HG03097 (cell line): Measurements from ENCODE around the gene NTN5.
"Not testable (repeated sequence)": the region's sequence is repeated elsewhere in the genome, so short reads cannot be mapped to it uniquely, and the experiment has no call there.

Source experiments
- ATAC-seq: cut with Tn5 transposase; IDR thresholded peaks from one replicate; pipeline ENCODE4 v1.9.1; 2021; ENCODE audit not compliant: unreplicated experiment, low FRiP score

The NTN5 gene

DNA sequence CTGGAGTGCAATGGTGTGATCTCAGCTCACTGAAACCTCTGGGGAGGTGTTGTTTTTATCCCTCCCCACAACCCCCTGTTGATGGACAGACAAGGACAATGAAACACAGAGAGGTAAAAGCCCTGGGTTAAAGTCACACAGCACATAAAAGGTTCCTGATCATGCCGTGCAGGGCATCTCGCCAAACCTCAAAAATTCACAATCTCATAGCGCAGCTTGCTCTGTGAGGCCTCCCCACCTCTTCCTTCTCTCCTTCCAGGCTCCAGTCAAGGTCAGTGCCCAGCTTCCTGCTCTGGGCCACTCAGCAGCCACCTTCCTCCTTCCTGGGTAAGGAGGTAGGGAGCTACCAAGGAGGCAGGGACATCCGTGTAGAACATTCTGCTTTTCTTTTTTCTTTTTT, 25.2 kb upstream of the NTN5 start:
- ATAC-seq, result no peak

- ATAC-seq, result no peak
These were observed 23.7 kb upstream of the NTN5 start for GRCh38 chr19:48696353-48697010.

DNA sequence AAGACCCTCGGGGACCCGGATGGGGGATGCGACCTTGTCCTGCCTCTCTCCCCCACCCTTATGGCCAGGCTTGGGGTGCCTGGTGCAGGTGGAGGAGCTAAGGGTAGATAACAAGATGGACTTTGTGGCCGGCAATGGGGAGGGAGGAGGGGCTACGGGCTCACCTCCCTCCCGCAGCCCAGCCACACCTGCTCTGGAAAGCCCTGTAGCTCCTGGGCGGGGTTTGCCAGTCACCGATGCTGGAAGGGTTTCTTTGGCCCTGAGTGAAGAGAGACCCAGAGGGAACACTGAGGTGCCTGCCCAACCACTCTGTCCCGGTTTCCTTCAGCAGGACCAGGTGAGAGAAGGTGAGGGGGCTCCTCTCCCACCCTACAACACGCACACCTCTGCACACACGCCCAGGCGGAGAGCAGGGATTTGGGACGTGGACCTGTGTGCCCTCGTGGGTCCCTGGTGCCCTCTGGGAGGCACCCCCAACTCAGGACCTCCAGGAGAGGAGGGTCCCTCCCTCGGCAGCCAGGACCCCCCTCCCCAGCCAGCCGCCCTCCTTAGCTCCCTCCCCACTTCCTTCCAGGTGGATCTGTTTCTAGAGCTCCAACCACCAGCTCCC, 23.0 kb upstream of the NTN5 start, which contains the start of gene FUT2:
Gene FUT2 (plus strand): TSS at position 229 of the 610 bp plus-strand sequence. CDS start 6,986 bp downstream, outside the sequence.
- ATAC-seq, result no peak

- ATAC-seq, result not testable (repeated sequence)
These were observed 20.8 kb upstream of the NTN5 start for GRCh38 chr19:48693629-48694028.

DNA sequence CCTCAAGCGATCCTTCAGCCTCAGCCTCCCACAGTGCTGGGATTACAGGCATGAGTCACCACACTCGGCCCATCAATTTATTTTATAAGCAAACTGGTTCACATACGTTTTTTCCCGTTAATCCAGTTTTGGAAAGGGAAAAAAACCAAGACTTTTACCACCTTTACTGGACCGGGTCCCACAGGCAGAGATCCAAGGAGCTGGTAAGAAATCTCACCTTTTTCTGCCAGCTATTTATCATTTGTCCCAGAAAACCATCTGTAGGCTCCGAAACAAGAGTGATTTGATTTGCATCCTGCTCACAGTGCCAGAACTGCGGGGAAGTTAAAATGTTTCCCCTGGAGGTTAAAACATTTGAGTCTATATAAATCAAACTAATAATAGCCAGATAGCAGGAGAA, 16.6 kb upstream of the NTN5 start:
- no peak for ATAC-seq

- no peak for ATAC-seq
These were observed 15.0 kb upstream of the NTN5 start for GRCh38 chr19:48687776-48688175.

DNA sequence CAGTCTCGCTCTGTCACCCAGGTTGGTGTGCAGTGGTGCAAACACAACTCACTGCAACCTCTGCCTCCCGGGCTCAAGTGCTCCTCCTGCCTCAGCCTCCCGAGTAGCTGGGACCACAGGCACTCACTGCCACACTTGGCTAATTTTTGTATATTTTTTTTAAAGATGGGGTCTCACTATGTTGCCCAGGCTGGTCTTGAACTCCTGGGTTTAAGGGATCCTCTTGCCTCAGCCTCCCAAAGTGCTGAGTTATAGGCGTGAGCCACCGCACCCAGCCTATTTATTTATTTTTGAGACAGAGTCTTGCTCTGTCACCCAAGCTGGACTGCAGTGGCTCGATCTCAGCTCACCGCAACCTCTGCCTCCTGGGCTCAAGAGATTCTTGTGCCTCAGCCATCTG, 13.8 kb upstream of the NTN5 start:
- ATAC-seq, result not testable (repeated sequence)

- no peak for ATAC-seq
These were observed 13.3 kb upstream of the NTN5 start for GRCh38 chr19:48686088-48686487.

- no peak for ATAC-seq
These were observed 12.8 kb upstream of the NTN5 start for GRCh38 chr19:48685583-48685982.

DNA sequence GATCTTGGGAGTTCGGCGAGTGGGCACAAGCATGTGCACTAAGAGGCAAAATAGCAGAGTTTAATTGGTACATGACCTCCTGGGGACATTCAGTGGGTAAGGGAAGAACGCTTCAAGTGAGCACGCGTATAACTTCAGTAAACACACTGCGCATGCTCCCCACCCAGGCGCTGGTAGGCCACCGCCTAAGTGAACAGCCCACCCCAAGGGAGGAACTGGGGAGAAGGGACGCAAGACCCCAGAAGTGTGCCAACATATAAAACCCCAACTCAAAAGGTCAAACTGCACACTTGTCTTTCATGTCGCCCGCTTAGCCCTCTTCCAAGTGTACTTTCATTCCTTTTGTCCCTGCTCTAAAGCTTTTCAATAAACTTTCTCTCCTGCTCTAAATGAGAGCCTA, 10.5 kb upstream of the NTN5 start:
- ATAC-seq, result no peak

GRCh38 chr19:48681127-48681470, 8.3 kb upstream of the NTN5 start:
- ATAC-seq, result no peak

GRCh38 chr19:48680436-48681126, 7.8 kb upstream of the NTN5 start:
- ATAC-seq, result no peak

GRCh38 chr19:48680006-48680405, 7.2 kb upstream of the NTN5 start:
- not testable (repeated sequence) for ATAC-seq

- no peak for ATAC-seq
These were observed 5.4 kb upstream of the NTN5 start for GRCh38 chr19:48678201-48678600.

- no peak for ATAC-seq
These were observed 4.1 kb upstream of the NTN5 start for GRCh38 chr19:48676887-48677286.

- ATAC-seq, result no peak
These were observed 3.7 kb upstream of the NTN5 start for GRCh38 chr19:48676487-48676886.

GRCh38 chr19:48674921-48675824, 2.4 kb upstream of the NTN5 start:
- no peak for ATAC-seq

DNA sequence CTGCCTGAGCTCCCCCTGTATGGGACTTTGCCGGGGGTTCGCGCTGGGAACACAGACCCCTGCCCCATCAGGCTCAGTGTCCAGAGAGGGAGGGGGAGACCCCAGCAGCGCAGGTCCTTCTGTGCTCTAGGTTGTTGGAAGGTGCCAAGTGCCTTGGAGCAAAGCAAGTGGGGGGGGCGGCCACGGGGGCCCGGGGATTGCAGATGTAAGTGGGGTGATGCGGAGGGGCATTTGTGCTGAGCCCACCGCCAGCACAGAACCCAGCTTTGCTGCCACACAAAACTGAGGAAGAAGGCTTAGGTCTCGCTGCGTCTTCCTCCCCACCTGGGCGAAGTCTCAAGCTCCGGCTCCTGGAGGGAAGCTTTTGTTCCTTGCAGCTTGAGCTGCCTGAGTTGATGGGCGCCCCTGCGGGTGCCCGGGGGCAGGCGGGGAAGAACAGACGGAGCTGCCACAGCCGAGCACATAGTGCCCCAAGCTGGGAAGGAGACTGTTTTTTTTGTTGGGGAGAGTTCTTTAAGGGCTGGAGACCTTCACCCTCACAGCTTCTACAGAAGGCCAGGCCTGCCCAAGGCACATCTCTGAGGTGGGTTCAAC, 1.5 kb upstream of the NTN5 start:
- no peak for ATAC-seq

DNA sequence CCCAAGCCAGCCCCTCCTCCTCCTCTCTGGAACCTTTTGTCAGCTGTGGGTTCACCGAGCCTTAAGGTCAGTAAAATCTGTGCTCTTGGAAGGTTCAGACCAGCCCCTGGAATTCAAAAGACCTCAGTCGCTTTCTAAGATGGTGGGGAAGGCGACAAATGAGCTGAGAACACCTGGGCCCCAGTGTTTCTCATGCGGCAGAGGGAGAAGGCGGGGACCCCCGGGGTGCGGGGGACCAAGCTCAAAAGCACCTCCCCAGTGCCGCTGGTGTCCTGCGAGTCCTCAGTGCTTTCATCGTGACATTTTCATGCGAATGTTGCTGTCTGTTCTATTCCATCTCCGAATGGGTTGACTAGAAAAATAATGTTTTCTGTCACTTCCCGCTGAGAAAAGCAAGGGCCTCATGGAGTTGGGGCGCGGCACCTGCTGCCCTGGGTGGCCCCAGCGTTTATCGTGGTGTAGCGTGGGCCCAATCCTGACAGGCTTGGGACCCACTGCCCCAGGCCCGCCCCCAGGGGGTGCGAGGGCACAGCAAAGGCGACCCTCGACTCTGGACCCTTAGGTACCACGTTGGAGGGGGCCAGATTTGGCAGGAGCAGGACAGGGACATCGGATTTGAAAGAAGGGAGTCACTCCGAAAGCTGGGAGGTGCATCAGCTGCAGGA, 751 bp upstream of the NTN5 start:
- ATAC-seq, result no peak

DNA sequence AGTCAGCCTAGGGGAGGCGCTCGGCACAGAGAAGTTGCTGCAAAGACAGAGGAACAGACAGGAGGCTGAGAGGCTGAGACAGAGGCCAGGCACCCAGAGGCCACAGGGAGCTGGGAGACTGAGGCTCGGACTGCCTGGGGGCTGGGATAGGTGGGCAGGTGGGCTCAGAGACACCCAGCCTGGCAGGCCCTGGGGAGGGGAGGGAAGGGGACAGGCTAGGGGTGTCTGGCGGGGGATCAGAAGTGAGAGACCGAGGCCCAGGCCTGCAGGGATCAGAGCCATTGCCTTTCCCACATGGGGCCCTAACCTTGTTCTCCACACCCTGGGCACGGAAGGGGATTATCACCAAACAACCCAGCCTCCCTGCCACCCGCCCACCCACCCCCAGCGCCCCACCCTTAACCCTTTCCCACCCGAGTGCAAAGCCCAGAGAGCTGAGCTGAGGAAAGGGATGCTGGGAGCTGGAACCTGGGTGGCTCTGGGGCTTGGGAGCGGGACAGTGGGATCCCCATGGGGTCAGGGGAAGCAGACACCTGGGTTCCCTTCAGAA, 1.3 kb downstream of the NTN5 start:
- ATAC-seq, result no peak
